Esophagus squamous epithelium (tissue), 5 donors: ENCODE data around the gene POLR2E. TPM values are rescaled to one million over a fixed set of nuclear protein-coding genes. Genes with fewer than 3 reads are reported as not detected.

Source experiments
- DNase-seq: peaks from one replicate; lab custom pipeline; 2025; lab: John Stamatoyannopoulos, UW
- H3K27ac ChIP-seq, 4 donors: fragments of 200-600 bp; sonication (generic); one replicate each; pipeline ENCODE4 v1.5.1; 2016 to 2019; ENCODE audit warnings: mild to moderate bottlenecking in 1 of 4
- H3K27me3 ChIP-seq, 4 donors: fragments of 200-600 bp; sonication (generic); 1 replicate in 3 of 4; 2 replicates in 1 of 4; pipeline versions ENCODE4 v1.5.1 to v1.6.0; 2017 to 2021; ENCODE audit warnings: antibody characterized with exemption in 1 of 4
- H3K36me3 ChIP-seq, 3 donors: fragments of 200-600 bp; sonication (generic); one replicate each; pipeline ENCODE4 v1.5.1; 2016 to 2019
- H3K4me1 ChIP-seq, 3 donors: fragments of 200-600 bp; sonication (generic); one replicate each; pipeline ENCODE4 v1.5.1; 2017 to 2019
- H3K4me3 ChIP-seq, 4 donors: fragments of 200-600 bp; sonication (generic); 1 replicate in 3 of 4; 2 replicates in 1 of 4; pipeline ENCODE4 v1.5.1; 2016 to 2019; ENCODE audit warnings: mild to moderate bottlenecking in 2 of 4, moderate library complexity in 1 of 4
- H3K9me3 ChIP-seq, 3 donors: fragments of 200-600 bp; sonication (generic); one replicate each; pipeline ENCODE4 v1.5.1; 2016 to 2019
- POLR2A ChIP-seq, 4 donors: fragments of 450-650 bp; IDR thresholded peaks; one replicate each; pipeline ENCODE4 v1.6.1; 2017; ENCODE audit warnings: antibody characterized with exemption in 4 of 4, mild to moderate bottlenecking in 4 of 4, moderate library complexity in 3 of 4
- WGBS, 2 donors: methylation state at CpG; one replicate each; pipeline ENCODE4 v1.1.5; 2018; 5-methylcytosine and 5-hydroxymethylcytosine counted together
- intact Hi-C: fragments of 100-400 bp; cut with DNase I; formaldehyde crosslinking; loops from one replicate; pipeline ENCODE4 v1.15.0; 2022
- total RNA-seq, 4 donors: library from RNA; depleted of rRNA; stranded (reverse); fragments of >200 nt; gene quantifications; one replicate each; pipeline ENCODE4 v1.1.0, GENCODE V29; 2016
- TF ChIP-seq, protein P1 (sequence below), 6 experiments: fragments of 450-650 bp in 4 of 6; fragments of 200-600 bp in 2 of 6; sonication (generic) in 2 of 6; IDR thresholded peaks; one replicate each; pipeline ENCODE4 v1.5.1; 2016 to 2019; ENCODE audit warnings: antibody characterized with exemption in 6 of 6, mild to moderate bottlenecking in 4 of 6, moderate library complexity in 4 of 6
- donor health status: DM: yes; HTN: yes; CAD: no.

POLR2E gene
- total RNA-seq, 4 donors from 2014 or later = 113 to 198 (median 166) TPM

DNA sequence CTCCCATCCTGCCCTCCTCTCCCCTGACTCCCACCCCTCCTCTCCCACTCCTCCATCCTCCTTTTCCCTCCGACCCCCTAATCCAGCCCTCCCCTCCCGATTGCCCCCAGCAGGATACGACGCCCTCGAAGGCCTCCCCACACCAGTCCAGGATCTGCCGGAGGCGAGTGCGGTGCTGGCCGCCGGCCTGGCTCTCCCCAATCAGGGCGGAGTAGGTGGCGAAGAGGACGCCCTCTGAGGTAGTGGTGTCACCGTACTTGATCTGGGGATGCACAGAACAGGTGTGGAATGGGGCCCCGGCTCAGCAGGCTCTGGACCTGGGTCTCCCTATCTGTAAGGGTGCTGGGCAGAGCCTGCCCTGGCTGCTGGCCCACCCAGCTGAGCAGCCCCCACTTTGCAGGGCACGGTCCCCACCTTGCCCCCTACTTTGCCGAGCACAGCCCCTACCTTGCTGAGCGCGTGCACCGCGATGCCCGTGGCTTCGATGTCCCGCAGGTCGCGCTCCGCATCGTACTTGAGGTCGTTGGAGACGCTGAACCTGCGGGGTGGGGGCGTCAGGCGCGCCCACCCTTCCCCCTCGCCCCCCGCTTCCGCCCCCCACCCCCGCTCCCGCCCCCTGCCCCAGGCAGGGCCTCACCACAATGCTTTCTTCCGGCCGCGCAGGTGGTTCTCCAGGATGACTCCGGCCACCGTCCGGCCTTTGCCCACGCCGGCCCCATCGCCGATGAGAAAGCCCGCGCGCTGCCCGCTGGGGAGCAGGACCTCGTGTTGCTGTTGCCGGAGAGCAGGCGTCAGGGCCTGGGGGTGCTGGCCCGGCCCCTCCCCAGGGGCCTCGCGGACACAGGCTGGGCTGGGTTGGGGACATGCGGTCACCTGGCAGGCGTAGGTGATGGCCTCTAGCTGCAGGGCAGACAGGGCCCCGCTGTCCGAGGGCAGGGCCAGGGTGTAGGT is 27.1 kb upstream of the POLR2E start:
- H3K4me1 ChIP-seq = peaks cover 17 to 58% (median 37%) of the 10 kb centered on the region in 3 donors
- H3K27ac ChIP-seq = peak overlapping the region in 3 of 4 donors; percentile 27 to 36 (median 35)
- intact Hi-C loops = no loop called here
- 94 to 97% methylated on average over 14 to 16 of the region's 63 CpGs for WGBS, 2 donors
- H3K36me3 ChIP-seq = peaks cover 82 to 100% (median 84%) of the 10 kb centered on the region in 3 donors
- H3K4me3 ChIP-seq = no peak overlapping the region
- H3K27me3 ChIP-seq = no peaks in the 10 kb centered on the region
- H3K9me3 ChIP-seq = no peaks in the 10 kb centered on the region
- TF ChIP-seq, protein P1, sequence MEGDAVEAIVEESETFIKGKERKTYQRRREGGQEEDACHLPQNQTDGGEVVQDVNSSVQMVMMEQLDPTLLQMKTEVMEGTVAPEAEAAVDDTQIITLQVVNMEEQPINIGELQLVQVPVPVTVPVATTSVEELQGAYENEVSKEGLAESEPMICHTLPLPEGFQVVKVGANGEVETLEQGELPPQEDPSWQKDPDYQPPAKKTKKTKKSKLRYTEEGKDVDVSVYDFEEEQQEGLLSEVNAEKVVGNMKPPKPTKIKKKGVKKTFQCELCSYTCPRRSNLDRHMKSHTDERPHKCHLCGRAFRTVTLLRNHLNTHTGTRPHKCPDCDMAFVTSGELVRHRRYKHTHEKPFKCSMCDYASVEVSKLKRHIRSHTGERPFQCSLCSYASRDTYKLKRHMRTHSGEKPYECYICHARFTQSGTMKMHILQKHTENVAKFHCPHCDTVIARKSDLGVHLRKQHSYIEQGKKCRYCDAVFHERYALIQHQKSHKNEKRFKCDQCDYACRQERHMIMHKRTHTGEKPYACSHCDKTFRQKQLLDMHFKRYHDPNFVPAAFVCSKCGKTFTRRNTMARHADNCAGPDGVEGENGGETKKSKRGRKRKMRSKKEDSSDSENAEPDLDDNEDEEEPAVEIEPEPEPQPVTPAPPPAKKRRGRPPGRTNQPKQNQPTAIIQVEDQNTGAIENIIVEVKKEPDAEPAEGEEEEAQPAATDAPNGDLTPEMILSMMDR (IDR thresholded peaks at IDR 0.05) = no peak
- no peak for TF ChIP-seq POLR2A (IDR thresholded peaks at IDR 0.05)
- DNase-seq = no peak

DNA sequence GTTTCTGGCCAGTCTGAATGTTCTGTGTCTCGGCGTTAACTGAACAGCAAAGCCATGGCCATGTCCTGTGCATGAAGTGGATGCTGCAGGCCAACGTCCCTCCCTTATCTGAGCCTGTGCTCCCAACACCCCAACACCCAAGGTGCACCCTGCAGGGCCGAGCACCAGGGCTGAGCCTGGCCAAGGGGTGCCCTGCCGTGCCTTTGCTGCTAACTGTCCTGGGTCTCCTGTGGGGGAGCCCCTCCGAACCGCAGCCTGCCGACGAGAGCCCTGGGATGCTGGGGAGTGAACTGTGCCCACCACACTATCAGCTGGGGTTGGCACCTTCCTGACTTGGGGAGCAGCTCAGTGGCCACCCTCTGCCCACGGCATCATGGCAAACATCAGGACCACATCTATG is 26.2 kb upstream of the POLR2E start:
- no peak for DNase-seq
- TF ChIP-seq POLR2A (IDR thresholded peaks at IDR 0.05) = no peak
- TF ChIP-seq, protein P1 (IDR thresholded peaks at IDR 0.05) = no peak
- H3K4me3 ChIP-seq = no peak overlapping the region
- H3K27ac ChIP-seq = no peak overlapping the region
- H3K4me1 ChIP-seq = peaks cover 11 to 55% (median 28%) of the 10 kb centered on the region in 3 donors
- intact Hi-C loops = no loop called here
- H3K27me3 ChIP-seq = no peaks in the 10 kb centered on the region
- WGBS, 2 donors = 67 to 94% methylated on average over 1 to 4 of the region's 10 CpGs
- H3K36me3 ChIP-seq = peaks cover 83 to 100% (median 83%) of the 10 kb centered on the region in 3 donors
- H3K9me3 ChIP-seq = no peaks in the 10 kb centered on the region

DNA sequence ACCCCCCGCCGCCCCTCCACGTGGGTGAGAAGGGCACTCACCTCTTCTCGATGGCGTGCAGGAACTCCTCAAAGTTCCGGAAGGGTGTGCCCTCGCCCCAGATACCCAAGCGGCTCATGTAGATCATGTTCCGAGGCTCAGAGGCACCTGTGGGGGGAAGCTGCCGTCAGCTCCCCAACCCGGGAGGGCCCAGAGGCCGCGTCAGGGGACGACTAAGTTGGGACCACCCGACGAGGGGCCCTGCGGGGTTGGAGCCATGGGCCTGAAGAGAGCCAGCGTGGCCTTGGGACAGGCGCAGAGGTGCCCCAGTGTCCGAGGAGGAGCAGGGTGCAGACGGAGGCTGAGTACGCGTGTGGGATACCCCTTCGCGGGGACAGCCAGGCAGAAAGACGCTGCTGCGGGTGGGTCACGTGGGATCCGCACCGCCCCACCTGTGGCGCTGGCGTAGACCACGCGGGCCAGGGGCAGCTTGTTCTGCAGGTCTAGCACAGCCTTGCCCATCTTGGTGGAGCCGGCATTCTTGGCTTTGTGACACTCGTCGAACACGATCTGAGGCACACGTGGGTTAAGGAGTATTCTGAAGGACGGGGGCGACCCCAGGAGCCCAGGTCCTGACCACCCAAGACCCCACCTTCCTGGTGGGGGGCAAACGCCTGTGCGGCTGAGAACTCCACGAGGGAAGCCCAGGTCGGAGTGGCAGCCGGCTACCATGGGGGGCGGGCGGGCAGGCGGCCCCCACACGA is 24.5 kb upstream of the POLR2E start:
- no peaks in the 10 kb centered on the region for H3K27me3 ChIP-seq

GRCh38 chr19:1118999-1119398 is 23.8 kb upstream of the POLR2E start:
- no peak overlapping the region for H3K4me3 ChIP-seq
- WGBS, 2 donors = 88 to 93% methylated on average over 17 to 26 of the region's 34 CpGs
- no peak for TF ChIP-seq POLR2A (IDR thresholded peaks at IDR 0.05)
- TF ChIP-seq, protein P1 (IDR thresholded peaks at IDR 0.05) = no peak
- H3K4me1 ChIP-seq = peaks cover 11 to 39% (median 15%) of the 10 kb centered on the region in 3 donors
- no peak for DNase-seq
- H3K9me3 ChIP-seq = no peaks in the 10 kb centered on the region
- H3K27ac ChIP-seq = no peak overlapping the region
- peaks cover 94 to 100% (median 96%) of the 10 kb centered on the region in 3 donors for H3K36me3 ChIP-seq
- no peaks in the 10 kb centered on the region for H3K27me3 ChIP-seq
- intact Hi-C loops = loop anchor here (10.0 kb wide), 1 partner anchor 46 kb away; no protein-coding TSS in a partner anchor

More for the DNA sequence above, 24.5 kb upstream of the POLR2E start:
- no peak for TF ChIP-seq POLR2A (IDR thresholded peaks at IDR 0.05)
- TF ChIP-seq, protein P1 (IDR thresholded peaks at IDR 0.05) = no peak
- peaks cover 94 to 100% (median 97%) of the 10 kb centered on the region in 3 donors for H3K36me3 ChIP-seq
- H3K4me3 ChIP-seq = no peak overlapping the region
- intact Hi-C loops = loop anchor here (10.0 kb wide), 1 partner anchor 45 kb away; no protein-coding TSS in a partner anchor
- H3K4me1 ChIP-seq = peaks cover 8 to 39% (median 19%) of the 10 kb centered on the region in 3 donors
- 87 to 93% methylated on average over 7 to 14 of the region's 50 CpGs for WGBS, 2 donors
- H3K27ac ChIP-seq = no peak overlapping the region
- no peak for DNase-seq
- H3K9me3 ChIP-seq = no peaks in the 10 kb centered on the region
